A673 (cell line): ENCODE results near the gene EXT2.

Experiments used
- CTCF ChIP-seq: fragments of 300-800, 200-600 bp; sonication (generic); conservative IDR thresholded peaks from 2 replicates; pipeline ENCODE4 v1.5.1; 2017; ENCODE audit warnings: low read depth, mild to moderate bottlenecking, antibody characterized with exemption, low read length, moderate library complexity, mixed read lengths
- EZH2 ChIP-seq: fragments of 200-600 bp; sonication (generic); IDR thresholded peaks from 2 replicates; pipeline ENCODE4 v1.6.1; 2017; ENCODE audit warnings: borderline replicate concordance, low read depth, mild to moderate bottlenecking, mixed read lengths, antibody characterized with exemption, low read length; ENCODE audit not compliant: poor library complexity, severe bottlenecking

GRCh38 chr11:44226490-44226889 is 131.0 kb downstream of the EXT2 start:
- TF ChIP-seq CTCF, result no peak
- TF ChIP-seq EZH2, result no peak
